OCI-LY7 (cell line): ENCODE results near the gene RECK. TPM values are rescaled to one million over a fixed set of nuclear protein-coding genes. Genes with fewer than 3 reads are reported as not detected.

Experiments used
- BruUV-seq: library from RNA; stranded (reverse); fragments of 400-500 nt; replicated peaks from 2 replicates; lab custom pipeline; 2021; lab: Mats Ljungman, UMichigan
- CTCF ChIA-PET: fragments of 300-600 bp; sonication (Branson Sonifier 250); formaldehyde crosslinking; loops from one replicate; lab custom pipeline; 2022; ENCODE audit warnings: antibody characterized with exemption; ENCODE audit not compliant: unreplicated experiment; lab: Charles Lee
- POLR2A ChIA-PET: fragments of 300-600 bp; sonication (Branson Sonifier 250); formaldehyde crosslinking; loops from one replicate; lab custom pipeline; 2022; ENCODE audit warnings: antibody characterized with exemption; lab: Charles Lee
- DNase-seq: peaks from one replicate; pipeline ENCODE4 v3.0.0-alpha.2; 2015; ENCODE audit warnings: low spot score
- H2AFZ ChIP-seq: fragments of 200-600 bp; sonication (generic), shearing (Covaris generic); 2 replicates; pipeline ENCODE4 v1.6.1; 2014; ENCODE audit warnings: mild to moderate bottlenecking, antibody characterized with exemption, low read length, moderate library complexity
- H3K27ac ChIP-seq: fragments of 200-600 bp; sonication (generic); 2 replicates; pipeline ENCODE4 v1.5.1; 2014; ENCODE audit warnings: mixed run types, low read depth, mild to moderate bottlenecking, moderate library complexity, low read length, inconsistent platforms; ENCODE audit not compliant: poor library complexity, severe bottlenecking
- H3K36me3 ChIP-seq: fragments of 200-600 bp; sonication (generic); 2 replicates; pipeline ENCODE4 v1.6.1; 2014; ENCODE audit warnings: mild to moderate bottlenecking, antibody characterized with exemption, low read length, moderate library complexity, mixed read lengths; ENCODE audit not compliant: insufficient read depth
- H3K4me1 ChIP-seq: fragments of 200-600 bp; sonication (generic); 2 replicates; pipeline ENCODE4 v1.5.1; 2014; ENCODE audit warnings: mild to moderate bottlenecking, low read length; ENCODE audit not compliant: insufficient read depth, poor library complexity, severe bottlenecking
- H3K4me2 ChIP-seq: fragments of 200-600 bp; sonication (generic); 2 replicates; pipeline ENCODE4 v1.6.1; 2014; ENCODE audit warnings: mild to moderate bottlenecking, low read length
- H3K4me3 ChIP-seq: fragments of 200-600 bp; sonication (generic); 2 replicates; pipeline ENCODE4 v1.5.1; 2014; ENCODE audit warnings: mild to moderate bottlenecking, low read depth, low read length; ENCODE audit not compliant: poor library complexity, severe bottlenecking
- H3K79me2 ChIP-seq: fragments of 200-600 bp; sonication (generic); 2 replicates; pipeline ENCODE4 v1.6.1; 2016; ENCODE audit warnings: low read depth, mild to moderate bottlenecking, low read length, moderate library complexity, mixed read lengths; ENCODE audit not compliant: insufficient read depth
- H3K9me2 ChIP-seq: fragments of 200-600 bp; sonication (generic); 2 replicates; pipeline ENCODE4 v1.6.1; 2016; ENCODE audit warnings: mild to moderate bottlenecking, low read length, mixed read lengths; ENCODE audit not compliant: insufficient read depth
- H3K9me3 ChIP-seq: fragments of 200-600 bp; sonication (generic); 2 replicates; pipeline ENCODE4 v1.6.1; 2014; ENCODE audit warnings: mild to moderate bottlenecking, mixed run types, low read length, mixed read lengths
- H4K20me1 ChIP-seq: fragments of 200-600 bp; sonication (generic); 2 replicates; pipeline ENCODE4 v1.6.1; 2014; ENCODE audit warnings: mild to moderate bottlenecking, antibody characterized with exemption, low read length, moderate library complexity, mixed read lengths; ENCODE audit not compliant: insufficient read depth
- EZH2phosphoT487 ChIP-seq: fragments of 200-600 bp; sonication (generic); IDR thresholded peaks from 2 replicates; pipeline ENCODE4 v1.6.1; 2018; ENCODE audit warnings: low read depth, borderline replicate concordance, mild to moderate bottlenecking, mixed run types, antibody characterized with exemption, low read length, moderate library complexity, mixed read lengths
- intact Hi-C: fragments of 100-400 bp; cut with micrococcal nuclease; formaldehyde crosslinking; loops from one replicate; pipeline ENCODE4 v1.10.0; 2022; ENCODE audit not compliant: unreplicated experiment
- total RNA-seq, 2 experiments: library from RNA; depleted of rRNA in 1 of 2; stranded (reverse); fragments of >200 nt in 1 of 2; shearing (Covaris generic) in 1 of 2; gene quantifications; 2 replicates each; pipeline ENCODE4 v1.2.3, GENCODE V29; 2014 to 2022
- TF ChIP-seq, protein P1 (sequence below): fragments of 200-600 bp; sonication (generic); conservative IDR thresholded peaks from 2 replicates; pipeline ENCODE4 v1.5.1; 2014; ENCODE audit warnings: mild to moderate bottlenecking, antibody characterized with exemption, low read length, moderate library complexity, mixed read lengths

Gene RECK
- total RNA-seq, 2 experiments from 2014 or later = 3.0 to 6.5 TPM

DNA sequence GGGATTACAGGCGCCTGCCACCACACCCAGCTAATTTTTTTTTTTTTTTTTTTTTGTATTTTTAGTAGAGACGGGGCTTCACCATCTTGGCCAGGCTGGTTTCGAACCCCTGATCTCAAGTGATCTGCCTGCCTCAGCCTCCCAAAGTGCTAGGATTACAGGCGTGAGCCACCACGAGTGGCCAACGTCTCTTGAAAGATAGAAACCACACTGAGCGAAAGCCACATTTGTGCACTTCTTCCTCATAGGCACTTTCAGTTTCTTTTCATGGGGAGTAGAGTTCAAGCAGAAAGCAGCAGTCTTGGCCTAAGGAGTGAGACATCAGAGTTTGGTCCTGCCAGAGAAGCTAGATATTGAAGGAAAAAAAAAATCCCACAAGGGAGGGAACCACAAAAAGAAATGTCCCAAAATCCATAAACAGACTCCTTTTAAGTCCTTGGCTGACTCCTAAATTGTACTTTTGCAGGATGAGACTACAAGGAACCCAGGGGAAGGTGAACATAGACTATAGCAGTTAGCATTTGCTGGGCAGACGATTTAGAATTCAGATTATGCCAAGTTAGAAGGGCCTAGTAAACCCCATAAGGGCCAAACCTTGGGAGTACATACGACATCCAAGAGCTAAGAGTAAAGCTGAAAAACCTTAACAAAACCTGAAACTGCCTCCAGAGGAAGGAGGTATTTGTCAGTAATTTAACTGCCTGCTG, 55.9 kb downstream of the RECK start:
- no peaks in the 10 kb centered on the region for H3K9me2 ChIP-seq
- H3K79me2 ChIP-seq = no peaks in the 10 kb centered on the region
- POLR2A ChIA-PET = interaction anchor here (0.6 to 0.7 kb wide), 3 partner anchors 38 to 1032 kb away, joined by 3 to 5 read pairs (median 3); partner anchors contain the start of gene TLN1
- no peaks in the 10 kb centered on the region for H3K4me1 ChIP-seq
- no peaks in the 10 kb centered on the region for H4K20me1 ChIP-seq
- peak; percentile 29 for DNase-seq
- no peak overlapping the region for H3K4me2 ChIP-seq
- intact Hi-C loops = no loop called here
- TF ChIP-seq, protein P1, sequence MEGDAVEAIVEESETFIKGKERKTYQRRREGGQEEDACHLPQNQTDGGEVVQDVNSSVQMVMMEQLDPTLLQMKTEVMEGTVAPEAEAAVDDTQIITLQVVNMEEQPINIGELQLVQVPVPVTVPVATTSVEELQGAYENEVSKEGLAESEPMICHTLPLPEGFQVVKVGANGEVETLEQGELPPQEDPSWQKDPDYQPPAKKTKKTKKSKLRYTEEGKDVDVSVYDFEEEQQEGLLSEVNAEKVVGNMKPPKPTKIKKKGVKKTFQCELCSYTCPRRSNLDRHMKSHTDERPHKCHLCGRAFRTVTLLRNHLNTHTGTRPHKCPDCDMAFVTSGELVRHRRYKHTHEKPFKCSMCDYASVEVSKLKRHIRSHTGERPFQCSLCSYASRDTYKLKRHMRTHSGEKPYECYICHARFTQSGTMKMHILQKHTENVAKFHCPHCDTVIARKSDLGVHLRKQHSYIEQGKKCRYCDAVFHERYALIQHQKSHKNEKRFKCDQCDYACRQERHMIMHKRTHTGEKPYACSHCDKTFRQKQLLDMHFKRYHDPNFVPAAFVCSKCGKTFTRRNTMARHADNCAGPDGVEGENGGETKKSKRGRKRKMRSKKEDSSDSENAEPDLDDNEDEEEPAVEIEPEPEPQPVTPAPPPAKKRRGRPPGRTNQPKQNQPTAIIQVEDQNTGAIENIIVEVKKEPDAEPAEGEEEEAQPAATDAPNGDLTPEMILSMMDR = no peak
- no peak for TF ChIP-seq EZH2phosphoT487
- no peaks in the 10 kb centered on the region for H3K36me3 ChIP-seq
- CTCF ChIA-PET = no interaction called here
- H3K27ac ChIP-seq = no peak overlapping the region
- no peak overlapping the region for H3K4me3 ChIP-seq
- no peak overlapping the region for H2AFZ ChIP-seq
- no peaks in the 10 kb centered on the region for H3K9me3 ChIP-seq
- no TSS peak for BruUV-seq

DNA sequence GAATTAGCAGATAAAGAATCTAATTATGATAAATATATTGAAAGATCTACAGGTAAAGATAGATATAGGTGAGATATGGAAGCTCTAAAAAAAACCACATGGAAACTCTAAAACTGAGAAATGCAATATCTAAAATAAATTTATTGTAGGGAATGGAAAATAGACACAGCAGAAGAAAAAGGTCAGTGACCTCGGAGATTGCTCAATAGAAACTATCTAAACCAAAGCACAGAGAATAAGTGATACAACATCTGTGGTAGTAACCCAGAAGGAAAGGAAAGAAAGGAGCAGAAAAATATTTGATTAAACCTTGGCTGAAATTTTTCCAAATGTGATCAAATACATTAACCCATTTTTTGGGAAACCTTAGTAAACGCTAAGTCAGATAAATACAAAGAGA, 56.7 kb downstream of the RECK start:
- BruUV-seq = no TSS peak
- Histone ChIP-seq H3K9me3 (no peaks in the 10 kb centered on the region), H2AFZ (no peak overlapping the region), H3K9me2 (no peaks in the 10 kb centered on the region), H3K4me1 (no peaks in the 10 kb centered on the region), H4K20me1 (no peaks in the 10 kb centered on the region), H3K79me2 (no peaks in the 10 kb centered on the region), H3K36me3 (no peaks in the 10 kb centered on the region), H3K4me2 (no peak overlapping the region), H3K27ac (no peak overlapping the region), H3K4me3 (no peak overlapping the region)
- DNase-seq = no peak
- POLR2A ChIA-PET = no interaction called here
- CTCF ChIA-PET = no interaction called here
- intact Hi-C loops = no loop called here
- TF ChIP-seq, protein P1 = no peak
- no peak for TF ChIP-seq EZH2phosphoT487

DNA sequence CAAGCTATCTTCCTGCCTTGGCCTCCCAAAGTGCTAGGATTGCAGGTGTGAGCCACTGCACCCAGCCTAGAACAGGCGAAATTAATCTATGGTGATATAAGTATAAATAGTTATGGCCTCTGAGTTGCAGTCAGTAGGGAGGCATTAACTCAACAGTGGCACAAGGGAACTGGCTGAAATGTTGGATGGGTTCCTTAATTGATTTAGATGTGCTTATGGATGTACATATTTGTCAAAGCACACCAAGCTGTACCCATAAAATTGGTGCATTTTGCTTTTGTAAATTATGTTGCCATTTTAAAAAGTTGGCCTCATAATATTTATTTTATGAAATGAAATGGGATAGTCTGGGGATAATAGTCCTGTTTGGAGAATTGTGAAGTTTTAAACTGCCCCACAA, 63.0 kb downstream of the RECK start:
- POLR2A ChIA-PET = interaction anchor here (1.4 kb wide), 1 partner anchor 64 kb away, joined by 4 read pairs; no protein-coding TSS in a partner anchor
- DNase-seq = no peak
- TF ChIP-seq, protein P1 = no peak
- TF ChIP-seq EZH2phosphoT487 = no peak
- intact Hi-C loops = loop anchor here (5.0 to 10.0 kb wide), 2 partner anchors 53 to 225 kb away; no protein-coding TSS in a partner anchor
- Histone ChIP-seq H3K4me1 (peaks cover 4% of the 10 kb centered on the region), H3K4me3 (no peak overlapping the region), H3K36me3 (no peaks in the 10 kb centered on the region), H4K20me1 (no peaks in the 10 kb centered on the region), H3K27ac (no peak overlapping the region), H3K9me3 (no peaks in the 10 kb centered on the region), H2AFZ (no peak overlapping the region), H3K9me2 (no peaks in the 10 kb centered on the region), H3K79me2 (no peaks in the 10 kb centered on the region), H3K4me2 (no peak overlapping the region)
- no TSS peak for BruUV-seq
- CTCF ChIA-PET = interaction anchor here (0.6 kb wide), 1 partner anchor 1508 kb away, joined by 3 read pairs; no protein-coding TSS in a partner anchor
